ENCODE data around the gene PYROXD2.

PYROXD2 gene

DNA sequence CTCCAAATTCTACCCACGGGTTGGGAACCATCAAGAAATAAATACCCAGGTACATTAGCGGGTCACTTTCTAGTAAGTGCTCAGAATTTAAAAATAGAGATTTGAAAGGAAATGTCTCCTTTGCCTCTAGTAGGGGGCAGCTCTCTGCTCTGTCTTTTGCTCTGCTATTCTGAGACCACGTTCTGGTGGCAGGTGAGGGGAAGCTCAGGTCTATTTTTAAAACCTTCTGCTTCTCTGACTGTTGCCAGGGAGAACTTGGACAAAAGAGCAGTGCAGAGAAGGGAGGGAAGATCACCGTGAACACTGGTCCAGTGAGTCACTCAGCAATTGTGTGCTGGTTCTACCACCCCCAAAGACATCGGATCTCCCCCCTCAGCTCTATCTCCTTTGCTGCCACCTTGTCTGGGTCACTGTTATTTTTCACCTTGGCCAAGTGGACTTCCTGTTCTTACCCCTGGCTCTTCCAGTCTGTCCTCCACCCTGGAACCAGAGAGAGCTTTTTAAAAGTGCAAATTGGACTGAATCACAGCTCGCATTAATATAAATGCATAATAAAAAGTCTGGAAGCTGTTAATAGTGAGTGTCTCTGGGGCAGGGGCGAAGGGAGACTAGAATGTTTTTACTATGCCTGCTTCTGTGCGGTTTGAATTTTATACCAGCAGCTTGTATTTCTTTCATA, 74.6 kb downstream of the PYROXD2 start:
- no peak for DNase-seq (ENCODE audit: low read depth, low spot score)
- H3K27ac ChIP-seq: no peak overlapping the region

- H3K27ac ChIP-seq: no peak overlapping the region
- no peak for DNase-seq (ENCODE audit: low read depth, low spot score)
Measured at GRCh38 chr10:98339799-98340198, 75.2 kb downstream of the PYROXD2 start.

- no peak for DNase-seq (ENCODE audit: low read depth, low spot score)
- H3K27ac ChIP-seq: no peak overlapping the region
Measured at GRCh38 chr10:98338896-98339295, 76.1 kb downstream of the PYROXD2 start.

GRCh38 chr10:98338318-98338717, 76.7 kb downstream of the PYROXD2 start:
- no peak overlapping the region for H3K27ac ChIP-seq
- no peak for DNase-seq (ENCODE audit: low read depth, low spot score)

- no peak overlapping the region for H3K27ac ChIP-seq
- DNase-seq (ENCODE audit: low read depth, low spot score): no peak
Measured at GRCh38 chr10:98337484-98337883, 77.5 kb downstream of the PYROXD2 start.

All from epithelial cell of prostate (primary cell).